ENCODE results near the gene MDK. TPM values are rescaled to one million over a fixed set of nuclear protein-coding genes. Genes with fewer than 3 reads are reported as not detected.

Gene MDK
- total RNA-seq, 1 experiment from 2014 or later = 0.49 TPM

DNA sequence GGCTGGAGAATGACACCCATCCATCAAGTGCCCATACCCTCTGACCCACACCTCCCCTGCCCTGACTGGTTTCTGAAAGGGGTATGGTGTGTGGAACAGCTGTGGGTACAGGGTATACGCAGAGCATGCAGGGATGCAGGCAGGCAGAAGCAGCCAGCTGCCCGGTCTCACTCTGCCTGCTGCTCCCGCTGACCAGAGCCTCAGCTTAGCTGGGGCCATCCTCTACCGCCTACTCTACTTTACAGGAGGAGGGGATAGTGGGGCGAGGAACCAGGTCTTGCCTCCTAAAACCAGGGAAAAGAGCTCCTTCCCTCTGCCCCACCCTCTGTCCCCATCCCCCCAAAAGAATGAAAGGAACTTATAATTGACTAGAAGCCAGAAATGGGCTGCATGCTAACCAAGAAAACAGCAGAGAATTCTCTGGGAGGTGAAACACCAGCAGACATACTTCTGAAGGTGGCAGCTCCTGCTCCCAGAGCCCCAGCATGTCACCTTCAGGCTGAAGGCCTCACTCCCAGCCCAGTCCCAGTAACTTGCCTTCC, 23.1 kb downstream of the MDK start:
- no TSS peak for BruUV-seq (replicated peaks)
- no peak for DNase-seq (ENCODE audit: unreplicated experiment)
- H3K4me3 Mint-ChIP-seq (ENCODE audit: unreplicated experiment) = no peak overlapping the region
- CTCF ChIA-PET = interaction anchor here (0.6 to 1.1 kb wide), 2 partner anchors 12 to 53 kb away, joined by 3 to 7 read pairs; no protein-coding TSS in a partner anchor
- H3K36me3 Mint-ChIP-seq (ENCODE audit: insufficient read depth, unreplicated experiment) = peaks cover 36% of the 10 kb centered on the region
- no peaks in the 10 kb centered on the region for H3K27me3 Mint-ChIP-seq (ENCODE audit: insufficient read depth, unreplicated experiment)
- peaks cover 7% of the 10 kb centered on the region for H3K4me1 Mint-ChIP-seq (ENCODE audit: insufficient read depth, unreplicated experiment)
- intact Hi-C loops (cut with micrococcal nuclease) = no loop called here
- TF ChIP-seq, protein P1, sequence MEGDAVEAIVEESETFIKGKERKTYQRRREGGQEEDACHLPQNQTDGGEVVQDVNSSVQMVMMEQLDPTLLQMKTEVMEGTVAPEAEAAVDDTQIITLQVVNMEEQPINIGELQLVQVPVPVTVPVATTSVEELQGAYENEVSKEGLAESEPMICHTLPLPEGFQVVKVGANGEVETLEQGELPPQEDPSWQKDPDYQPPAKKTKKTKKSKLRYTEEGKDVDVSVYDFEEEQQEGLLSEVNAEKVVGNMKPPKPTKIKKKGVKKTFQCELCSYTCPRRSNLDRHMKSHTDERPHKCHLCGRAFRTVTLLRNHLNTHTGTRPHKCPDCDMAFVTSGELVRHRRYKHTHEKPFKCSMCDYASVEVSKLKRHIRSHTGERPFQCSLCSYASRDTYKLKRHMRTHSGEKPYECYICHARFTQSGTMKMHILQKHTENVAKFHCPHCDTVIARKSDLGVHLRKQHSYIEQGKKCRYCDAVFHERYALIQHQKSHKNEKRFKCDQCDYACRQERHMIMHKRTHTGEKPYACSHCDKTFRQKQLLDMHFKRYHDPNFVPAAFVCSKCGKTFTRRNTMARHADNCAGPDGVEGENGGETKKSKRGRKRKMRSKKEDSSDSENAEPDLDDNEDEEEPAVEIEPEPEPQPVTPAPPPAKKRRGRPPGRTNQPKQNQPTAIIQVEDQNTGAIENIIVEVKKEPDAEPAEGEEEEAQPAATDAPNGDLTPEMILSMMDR (IDR thresholded peaks at IDR 0.05; ENCODE audit: unreplicated experiment) = no peak
- POLR2A ChIA-PET = interaction anchor here (0.7 kb wide), 1 partner anchor 338 kb away, joined by 3 read pairs; no protein-coding TSS in a partner anchor
- no peak overlapping the region for H3K27ac Mint-ChIP-seq (ENCODE audit: low read depth, unreplicated experiment)
- no peaks in the 10 kb centered on the region for H3K9me3 Mint-ChIP-seq (ENCODE audit: unreplicated experiment)

DNA sequence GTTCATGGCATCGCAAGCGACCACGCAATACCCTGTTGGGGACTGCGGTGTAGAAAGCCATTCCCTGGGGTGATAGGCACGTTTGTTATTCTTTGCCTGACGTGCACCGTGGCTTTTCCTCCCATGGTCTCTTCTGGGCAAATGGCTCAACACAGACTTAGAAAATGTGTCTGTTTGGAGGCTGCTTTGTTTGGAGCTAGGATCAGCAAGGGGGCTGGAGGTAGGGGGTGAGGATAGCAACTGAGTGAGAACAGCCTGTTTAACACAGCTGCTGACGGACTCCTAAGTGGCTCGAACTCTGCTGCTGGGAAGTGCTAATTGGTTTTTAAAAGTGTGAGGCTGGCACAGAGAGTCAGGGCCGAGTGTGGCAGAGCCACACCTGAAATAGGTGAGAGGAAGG, 26.2 kb downstream of the MDK start:
- intact Hi-C loops (cut with micrococcal nuclease) = no loop called here
- POLR2A ChIA-PET = no interaction called here
- Mint-ChIP-seq H3K9me3 (ENCODE audit: unreplicated experiment) (no peaks in the 10 kb centered on the region), H3K27ac (ENCODE audit: low read depth, unreplicated experiment) (no peak overlapping the region), H3K4me1 (ENCODE audit: insufficient read depth, unreplicated experiment) (peaks cover 7% of the 10 kb centered on the region), H3K27me3 (ENCODE audit: insufficient read depth, unreplicated experiment) (no peaks in the 10 kb centered on the region), H3K4me3 (ENCODE audit: unreplicated experiment) (no peak overlapping the region), H3K36me3 (ENCODE audit: insufficient read depth, unreplicated experiment) (peaks cover 31% of the 10 kb centered on the region)
- DNase-seq (ENCODE audit: unreplicated experiment) = no peak
- CTCF ChIA-PET = interaction anchor here (0.7 to 1.1 kb wide), 2 partner anchors 50 to 211 kb away, joined by 3 read pairs; no protein-coding TSS in a partner anchor
- TF ChIP-seq, protein P1 (IDR thresholded peaks at IDR 0.05; ENCODE audit: unreplicated experiment) = no peak
- no TSS peak for BruUV-seq (replicated peaks)

DNA sequence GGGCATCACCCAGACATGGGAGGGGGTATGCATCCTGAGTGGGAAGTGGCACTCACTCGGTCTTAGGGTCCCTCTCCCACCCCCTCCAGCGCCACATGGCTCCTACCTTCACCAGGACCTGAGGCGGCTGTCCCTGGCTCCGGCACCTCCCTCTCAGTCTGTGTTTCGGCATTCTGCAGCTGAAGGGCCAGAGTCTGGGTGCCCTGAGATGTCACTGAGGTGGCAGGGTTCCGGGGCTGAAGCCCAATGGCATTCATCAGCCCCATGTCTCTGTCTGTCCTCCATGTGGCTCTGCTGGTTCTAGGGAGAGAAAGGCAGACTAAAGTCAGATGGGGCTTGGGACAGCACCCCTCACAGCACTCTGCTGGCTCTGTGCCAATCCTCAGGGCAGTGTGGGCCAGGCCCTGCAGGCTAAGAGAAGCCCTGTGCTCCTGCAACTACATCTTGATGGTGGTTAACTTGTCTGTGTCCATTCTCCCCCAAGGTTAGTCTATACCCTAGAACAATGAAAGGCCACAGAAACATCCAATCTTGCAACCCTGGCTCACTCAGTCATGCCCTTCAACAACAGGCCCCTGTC, 27.0 kb downstream of the MDK start:
- Mint-ChIP-seq H3K4me3 (ENCODE audit: unreplicated experiment) (no peak overlapping the region), H3K27ac (ENCODE audit: low read depth, unreplicated experiment) (no peak overlapping the region), H3K27me3 (ENCODE audit: insufficient read depth, unreplicated experiment) (no peaks in the 10 kb centered on the region), H3K9me3 (ENCODE audit: unreplicated experiment) (no peaks in the 10 kb centered on the region), H3K36me3 (ENCODE audit: insufficient read depth, unreplicated experiment) (peaks cover 31% of the 10 kb centered on the region), H3K4me1 (ENCODE audit: insufficient read depth, unreplicated experiment) (peaks cover 7% of the 10 kb centered on the region)
- DNase-seq (ENCODE audit: unreplicated experiment) = no peak
- TF ChIP-seq, protein P1 (IDR thresholded peaks at IDR 0.05; ENCODE audit: unreplicated experiment) = no peak
- no TSS peak for BruUV-seq (replicated peaks)
- intact Hi-C loops (cut with micrococcal nuclease) = no loop called here
- CTCF ChIA-PET = interaction anchor here (0.6 to 1.3 kb wide), 6 partner anchors 13 to 609 kb away, joined by 3 to 7 read pairs (median 3); no protein-coding TSS in a partner anchor
- POLR2A ChIA-PET = no interaction called here

DNA sequence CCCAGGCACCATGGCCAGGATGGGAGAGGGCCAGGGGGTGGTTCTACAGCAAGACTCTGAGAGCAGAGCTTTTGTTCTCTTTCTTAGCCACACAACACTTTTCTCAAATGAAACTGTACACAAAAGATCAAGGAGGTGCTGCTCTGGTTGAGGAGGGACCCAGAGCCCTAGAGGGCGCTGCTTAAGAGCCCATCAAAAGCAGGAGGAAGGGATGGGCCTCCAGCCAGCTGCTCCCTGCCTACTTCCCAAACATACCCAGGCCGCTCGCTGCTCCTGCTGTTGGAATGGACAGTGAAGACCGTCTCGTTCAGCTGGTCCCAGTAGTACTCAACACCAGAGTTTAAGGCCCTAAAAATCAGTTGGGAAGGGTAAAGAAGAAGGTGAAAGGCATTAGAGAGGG, 28.6 kb downstream of the MDK start:
- intact Hi-C loops (cut with micrococcal nuclease) = no loop called here
- peaks cover 3% of the 10 kb centered on the region for H3K4me1 Mint-ChIP-seq (ENCODE audit: insufficient read depth, unreplicated experiment)

More for the DNA sequence above, 28.6 kb downstream of the MDK start:
- H3K27me3 Mint-ChIP-seq (ENCODE audit: insufficient read depth, unreplicated experiment) = no peaks in the 10 kb centered on the region
- ChIA-PET POLR2A (no interaction called here), CTCF (interaction anchor here (0.7 to 1.5 kb wide), 3 partner anchors 22 to 115 kb away, joined by 3 to 8 read pairs (median 3); no protein-coding TSS in a partner anchor)
- no peaks in the 10 kb centered on the region for H3K9me3 Mint-ChIP-seq (ENCODE audit: unreplicated experiment)
- DNase-seq (ENCODE audit: unreplicated experiment) = no peak
- no peak overlapping the region for H3K4me3 Mint-ChIP-seq (ENCODE audit: unreplicated experiment)
- no peak overlapping the region for H3K27ac Mint-ChIP-seq (ENCODE audit: low read depth, unreplicated experiment)
- BruUV-seq (replicated peaks) = no TSS peak
- TF ChIP-seq, protein P1 (IDR thresholded peaks at IDR 0.05; ENCODE audit: unreplicated experiment) = no peak
- H3K36me3 Mint-ChIP-seq (ENCODE audit: insufficient read depth, unreplicated experiment) = peaks cover 26% of the 10 kb centered on the region
